ENCODE measurements around the gene HOXA10. TPM values are rescaled to one million over a fixed set of nuclear protein-coding genes. Genes with fewer than 3 reads are reported as not detected.

Gene HOXA10
- total RNA-seq, 4 donors from 2014 or later, result 24.6 to 61.2 (median 40.0) TPM

DNA sequence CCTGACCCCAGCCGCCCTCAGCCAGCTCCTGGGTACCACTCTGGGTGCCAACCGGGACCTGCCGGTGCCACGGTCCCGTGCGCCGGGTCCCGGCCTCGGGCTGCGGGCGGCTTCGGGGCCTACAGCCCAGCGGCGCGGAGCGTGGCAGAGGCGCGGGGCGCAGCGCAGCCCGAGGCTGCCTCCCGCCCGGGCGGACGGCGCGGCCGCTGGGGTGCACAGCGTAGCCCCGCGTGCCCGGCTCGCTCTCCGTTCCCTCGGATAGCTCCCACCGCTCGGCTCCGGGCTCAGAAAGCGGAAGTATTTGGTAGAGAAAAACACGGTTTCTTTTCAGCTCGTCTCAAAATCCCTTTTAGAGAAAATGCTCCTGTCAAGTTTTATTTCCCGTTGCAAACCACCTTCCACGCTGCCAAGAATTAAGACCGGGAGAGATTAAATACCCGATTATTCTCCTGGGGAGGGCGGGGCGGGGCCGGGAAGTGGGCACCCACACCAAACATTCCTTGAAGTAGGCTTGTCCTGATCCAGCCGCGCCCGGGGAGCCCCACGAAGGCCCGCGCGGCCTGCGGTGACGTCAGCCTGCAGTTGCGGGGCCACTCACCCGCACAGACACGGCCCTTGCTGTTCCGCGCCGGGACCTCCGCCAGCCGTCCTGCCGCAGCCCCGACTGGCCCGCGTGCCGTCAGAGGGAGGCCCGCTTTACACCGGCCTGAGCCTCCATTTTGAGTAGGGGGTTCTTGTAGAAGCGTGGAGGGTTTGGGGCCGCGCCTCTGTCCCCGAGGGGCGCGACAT, 18.6 kb upstream of the HOXA10 start:
- TF ChIP-seq, protein P1, sequence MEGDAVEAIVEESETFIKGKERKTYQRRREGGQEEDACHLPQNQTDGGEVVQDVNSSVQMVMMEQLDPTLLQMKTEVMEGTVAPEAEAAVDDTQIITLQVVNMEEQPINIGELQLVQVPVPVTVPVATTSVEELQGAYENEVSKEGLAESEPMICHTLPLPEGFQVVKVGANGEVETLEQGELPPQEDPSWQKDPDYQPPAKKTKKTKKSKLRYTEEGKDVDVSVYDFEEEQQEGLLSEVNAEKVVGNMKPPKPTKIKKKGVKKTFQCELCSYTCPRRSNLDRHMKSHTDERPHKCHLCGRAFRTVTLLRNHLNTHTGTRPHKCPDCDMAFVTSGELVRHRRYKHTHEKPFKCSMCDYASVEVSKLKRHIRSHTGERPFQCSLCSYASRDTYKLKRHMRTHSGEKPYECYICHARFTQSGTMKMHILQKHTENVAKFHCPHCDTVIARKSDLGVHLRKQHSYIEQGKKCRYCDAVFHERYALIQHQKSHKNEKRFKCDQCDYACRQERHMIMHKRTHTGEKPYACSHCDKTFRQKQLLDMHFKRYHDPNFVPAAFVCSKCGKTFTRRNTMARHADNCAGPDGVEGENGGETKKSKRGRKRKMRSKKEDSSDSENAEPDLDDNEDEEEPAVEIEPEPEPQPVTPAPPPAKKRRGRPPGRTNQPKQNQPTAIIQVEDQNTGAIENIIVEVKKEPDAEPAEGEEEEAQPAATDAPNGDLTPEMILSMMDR (IDR thresholded peaks at IDR 0.05 in 4 of 5, conservative IDR thresholded peaks at IDR 0.05 in 1 of 5), result no peak
- Histone ChIP-seq H3K9me3 (no peaks in the 10 kb centered on the region), H3K27ac (peak overlapping the region; percentile 90 to 99 (median 95)), H3K4me1 (peaks cover 14 to 57% of the 10 kb centered on the region in 2 donors), H3K27me3 (peaks cover 0 to 25% (median 10%) of the 10 kb centered on the region in 3 donors), H3K36me3 (no peaks in the 10 kb centered on the region), H3K4me3 (peak overlapping the region; percentile 52 to 63 (median 58))
- DNase-seq, result peak in 1 of 2 donors; percentile 40
- in situ Hi-C loops (cut with MboI; ENCODE audit: low sequenced_read_pairs in 4 of 4) (loop anchor here (10.0 to 25.0 kb wide), 7 partner anchors 472 to 1430 kb away; partner anchors contain the start of genes CREB5 (in 1 of the 4) and HIBADH (in 1 of the 4)), intact Hi-C loops (cut with DNase I; ENCODE audit: low total_unique reads) (loop anchor here (5.0 kb wide), 2 partner anchors 550 to 910 kb away; partner anchors contain the start of gene TAX1BP1)
- peak; percentile 19 to 39 for ATAC-seq

DNA sequence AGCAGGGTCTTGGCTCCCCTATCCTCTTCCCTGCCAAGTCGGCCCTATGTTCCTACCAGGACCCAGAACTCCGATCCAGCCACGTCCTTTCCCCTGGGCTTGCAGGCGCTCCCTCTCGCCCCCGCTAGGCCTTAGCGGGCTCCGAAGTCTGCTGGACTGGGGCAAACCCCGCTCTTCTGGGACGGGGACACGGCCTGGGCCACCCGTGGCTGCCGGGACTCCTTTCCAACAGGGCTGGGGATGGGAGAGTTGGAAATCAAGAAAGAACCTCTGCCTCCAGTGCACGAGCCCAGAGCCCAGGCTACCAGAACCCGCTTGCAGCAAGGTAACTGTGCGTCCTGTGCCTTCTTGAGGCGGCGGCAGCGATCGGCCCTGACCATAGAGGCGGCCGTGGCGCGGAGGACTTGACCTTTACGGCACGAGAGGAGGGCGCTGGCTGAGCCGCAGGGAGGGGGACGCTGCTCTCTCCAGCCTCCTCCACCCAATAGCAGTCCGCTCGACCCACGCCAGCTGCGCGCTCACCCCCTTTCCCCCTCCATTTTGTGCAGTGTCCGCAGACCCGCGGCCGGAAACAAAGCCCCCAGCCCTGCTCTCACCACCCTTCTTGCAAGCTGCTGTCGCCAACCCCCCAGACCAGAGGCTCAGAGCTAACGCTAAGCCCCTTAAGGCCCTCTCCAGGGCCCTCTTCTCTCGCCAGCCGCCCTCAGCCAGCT, 17.9 kb upstream of the HOXA10 start:
- Histone ChIP-seq H3K36me3 (no peaks in the 10 kb centered on the region), H3K27me3 (peaks cover 0 to 17% (median 6%) of the 10 kb centered on the region in 3 donors), H3K4me3 (peak overlapping the region; percentile 52 to 63 (median 58)), H3K9me3 (no peaks in the 10 kb centered on the region), H3K4me1 (peaks cover 14 to 51% of the 10 kb centered on the region in 2 donors), H3K27ac (peak overlapping the region; percentile 90 to 99 (median 95))
- intact Hi-C loops (cut with DNase I; ENCODE audit: low total_unique reads), result loop anchor here (5.0 kb wide), 2 partner anchors 550 to 910 kb away; partner anchors contain the start of gene TAX1BP1
- peak; percentile 23 to 28 for ATAC-seq
- TF ChIP-seq POLR2A (IDR thresholded peaks at IDR 0.05), result peak; percentile 56 to 68
- TF ChIP-seq, protein P1 (IDR thresholded peaks at IDR 0.05 in 4 of 5, conservative IDR thresholded peaks at IDR 0.05 in 1 of 5), result no peak
- in situ Hi-C loops (cut with MboI; ENCODE audit: low sequenced_read_pairs in 4 of 4), result loop anchor here (10.0 to 25.0 kb wide), 7 partner anchors 473 to 1430 kb away; partner anchors contain the start of genes CREB5 (in 1 of the 4) and HIBADH (in 1 of the 4)
- peak in 1 of 2 donors; percentile 82 for DNase-seq

DNA sequence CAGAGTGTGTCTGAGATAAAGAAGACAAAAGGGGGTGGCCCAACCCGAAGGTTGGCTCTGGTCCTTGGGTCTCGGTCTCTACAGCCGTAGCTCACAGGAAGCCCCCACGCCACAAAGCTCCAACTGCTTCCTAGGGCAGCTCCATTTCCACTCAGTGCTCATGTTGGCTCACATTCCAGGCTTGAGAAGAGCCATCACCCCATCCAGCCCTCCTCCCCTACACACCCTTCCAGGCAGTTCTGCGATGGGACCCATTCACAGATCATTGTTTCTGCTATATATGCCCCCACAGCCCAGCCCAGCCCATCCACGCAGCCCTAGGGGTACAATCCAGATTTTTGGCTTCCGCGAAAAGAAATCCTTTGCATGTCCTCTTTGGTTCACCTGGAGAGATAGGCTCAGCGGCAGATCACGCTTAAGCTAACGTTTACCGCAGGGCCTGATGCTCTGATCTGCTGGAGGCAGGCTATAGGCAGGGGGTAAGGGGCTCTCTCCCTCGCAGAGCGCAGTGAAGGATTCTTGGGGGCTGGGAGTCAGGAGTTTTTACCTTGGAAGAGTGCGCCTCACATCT, 17.1 kb upstream of the HOXA10 start:
- no peak for TF ChIP-seq POLR2A (IDR thresholded peaks at IDR 0.05)
- TF ChIP-seq, protein P1 (IDR thresholded peaks at IDR 0.05 in 4 of 5, conservative IDR thresholded peaks at IDR 0.05 in 1 of 5), result no peak
- DNase-seq (no peak), ATAC-seq (no peak)
- Histone ChIP-seq H3K36me3 (no peaks in the 10 kb centered on the region), H3K4me3 (peak overlapping the region; percentile 52 to 63 (median 58)), H3K27ac (peak overlapping the region; percentile 90 to 99 (median 95)), H3K27me3 (peaks cover 0 to 15% (median 6%) of the 10 kb centered on the region in 3 donors), H3K4me1 (peaks cover 14 to 46% of the 10 kb centered on the region in 2 donors), H3K9me3 (no peaks in the 10 kb centered on the region)
- intact Hi-C loops (cut with DNase I; ENCODE audit: low total_unique reads) (loop anchor here (5.0 kb wide), 2 partner anchors 551 to 911 kb away; partner anchors contain the start of gene TAX1BP1), in situ Hi-C loops (cut with MboI; ENCODE audit: low sequenced_read_pairs in 4 of 4) (loop anchor here (10.0 to 25.0 kb wide), 7 partner anchors 474 to 1429 kb away; partner anchors contain the start of genes CREB5 (in 1 of the 4) and HIBADH (in 1 of the 4))
